GM12878 (cell line): Measurements from ENCODE around the gene TES. TPM values are rescaled to one million over a fixed set of nuclear protein-coding genes. Genes with fewer than 3 reads are reported as not detected.

Experiments used
- ATAC-seq: fragments of 200-7000 bp; cut with Tn5 transposase; 3 replicates; pipeline ENCODE4 v1.9.1; 2020; ENCODE audit warnings: mild to moderate bottlenecking, moderate library complexity
- BruUV-seq: library from RNA; stranded (reverse); fragments of 400-500 nt; replicated peaks from 2 replicates; lab custom pipeline; 2021; lab: Mats Ljungman, UMichigan
- CTCF ChIA-PET: fragments of 300-600 bp; sonication (Branson Sonifier 250); formaldehyde crosslinking; extraction: SDS; loops from one replicate; lab custom pipeline; 2021; ENCODE audit warnings: inconsistent platforms; lab: Yijun Ruan, JAX
- POLR2A ChIA-PET: fragments of 350-600 bp; formaldehyde crosslinking; extraction: SDS; loops from one replicate; lab custom pipeline; 2021; ENCODE audit warnings: inconsistent platforms; lab: Charles Lee
- RAD21 ChIA-PET: fragments of 300-600 bp; sonication (Branson Sonifier 250); formaldehyde crosslinking; loops from one replicate; lab custom pipeline; 2023; ENCODE audit warnings: antibody characterized with exemption; ENCODE audit not compliant: unreplicated experiment; lab: Charles Lee
- SMC1A ChIA-PET: fragments of 300-600 bp; sonication (Branson Sonifier 250); formaldehyde crosslinking; loops from one replicate; lab custom pipeline; 2023; ENCODE audit not compliant: unreplicated experiment, uncharacterized antibody; lab: Charles Lee
- DNase-seq: peaks from one replicate; pipeline ENCODE4 v3.0.0-alpha.2; 2011; ENCODE audit warnings: low read depth, low spot score
- FAIRE-seq: peaks from 3 replicates; lab custom pipeline; 2011; peaks lifted over from hg19 to GRCh38; lab: Jason Lieb, UNC
- H2AFZ ChIP-seq: 2 replicates; pipeline ENCODE4 v1.6.0; 2011; ENCODE audit warnings: low read depth, low read length, control low read depth; ENCODE audit not compliant: control insufficient read depth
- H3K27ac ChIP-seq: 2 replicates; pipeline ENCODE4 v1.5.1; 2011; ENCODE audit warnings: control low read depth; ENCODE audit not compliant: control insufficient read depth, insufficient read depth
- H3K27me3 ChIP-seq, 2 experiments: replicated peaks in 1 of 2; 2 replicates each; pipeline versions ENCODE4 v1.6.0 to v1.6.1; 2011; ENCODE audit warnings: low read length in 1 of 2; ENCODE audit not compliant: control insufficient read depth in 2 of 2, insufficient read depth in 2 of 2
- H3K36me3 ChIP-seq, 2 experiments: 2 replicates each; pipeline ENCODE4 v1.5.1; 2011; ENCODE audit warnings: low read length in 1 of 2; ENCODE audit not compliant: control insufficient read depth in 2 of 2, insufficient read depth in 2 of 2
- H3K4me1 ChIP-seq: 2 replicates; pipeline ENCODE4 v1.6.1; 2011; ENCODE audit warnings: mild to moderate bottlenecking, low read length, moderate library complexity, mixed read lengths; ENCODE audit not compliant: control insufficient read depth, insufficient read depth
- H3K4me2 ChIP-seq: 2 replicates; pipeline ENCODE4 v1.6.0; 2011; ENCODE audit warnings: control low read depth; ENCODE audit not compliant: control insufficient read depth, insufficient read depth
- H3K4me3 ChIP-seq: fragments of 200-600 bp; sonication (generic); 2 replicates; pipeline ENCODE4 v1.5.1; 2016
- H3K79me2 ChIP-seq: 2 replicates; pipeline ENCODE4 v1.6.0; 2011; ENCODE audit warnings: low read length; ENCODE audit not compliant: control insufficient read depth, insufficient read depth
- H3K9ac ChIP-seq: 2 replicates; pipeline ENCODE4 v1.8.0; 2011; ENCODE audit warnings: low read length, control low read depth, mixed read lengths; ENCODE audit not compliant: control insufficient read depth, insufficient read depth
- H3K9me3 ChIP-seq: replicated peaks from 3 replicates; pipeline ENCODE4 v1.5.1; 2011; ENCODE audit warnings: mild to moderate bottlenecking, low read length; ENCODE audit not compliant: control insufficient read depth, insufficient read depth
- H4K20me1 ChIP-seq: 2 replicates; pipeline ENCODE4 v1.6.0; 2011; ENCODE audit not compliant: control insufficient read depth, insufficient read depth
- BCL3 ChIP-seq: IDR thresholded peaks from 2 replicates; pipeline ENCODE4 v1.6.1; 2011; ENCODE audit warnings: borderline replicate concordance, low read depth, mild to moderate bottlenecking, moderate library complexity, low read length; ENCODE audit not compliant: insufficient read depth, poor library complexity, severe bottlenecking
- CBFB ChIP-seq: IDR thresholded peaks from 2 replicates; pipeline ENCODE4 v1.6.1; 2016; ENCODE audit warnings: antibody characterized with exemption, low read depth
- CEBPB ChIP-seq, 2 experiments: fragments of 150-350 bp in 1 of 2; IDR thresholded peaks; 2 replicates each; pipeline ENCODE4 v1.6.1; 2012 to 2014; ENCODE audit warnings: low read depth in 2 of 2, low read length in 2 of 2, borderline replicate concordance in 1 of 2, inconsistent platforms in 1 of 2
- HCFC1 ChIP-seq: fragments of 150-350 bp; IDR thresholded peaks from 2 replicates; pipeline ENCODE4 v1.6.1; 2014; ENCODE audit warnings: low read length
- IRF5 ChIP-seq: fragments of 450-650 bp; IDR thresholded peaks from 2 replicates; pipeline ENCODE4 v1.6.1; 2017; ENCODE audit warnings: borderline replicate concordance
- NFIC ChIP-seq: IDR thresholded peaks from 2 replicates; pipeline ENCODE4 v1.6.1; 2012; ENCODE audit warnings: low read depth, mild to moderate bottlenecking, inconsistent platforms, low read length, moderate library complexity
- POLR2A ChIP-seq: IDR thresholded peaks from 2 replicates; pipeline ENCODE4 v1.6.1; 2011; ENCODE audit warnings: low read depth, mild to moderate bottlenecking, low read length
- PRDM15 ChIP-seq: fragments of 450-650 bp; formaldehyde crosslinking; IDR thresholded peaks from 2 replicates; pipeline ENCODE4 v1.4.0; 2020; ENCODE audit warnings: mild to moderate bottlenecking, moderate library complexity
- RAD51 ChIP-seq: fragments of 450-650 bp; IDR thresholded peaks from 2 replicates; pipeline ENCODE4 v1.6.1; 2016; ENCODE audit warnings: moderate library complexity, mild to moderate bottlenecking, inconsistent platforms
- RB1 ChIP-seq: fragments of 450-650 bp; formaldehyde crosslinking; IDR thresholded peaks from 2 replicates; pipeline ENCODE4 v1.6.1; 2017; ENCODE audit warnings: mild to moderate bottlenecking, borderline replicate concordance
- RBBP5 ChIP-seq: fragments of 200-600 bp; sonication (generic); conservative IDR thresholded peaks from 2 replicates; pipeline ENCODE4 v1.6.1; 2016
- RCOR1 ChIP-seq: conservative IDR thresholded peaks from 2 replicates; pipeline ENCODE4 v1.6.1; 2012; ENCODE audit warnings: low read depth, low read length, improper control_type of control experiment
- SMAD5 ChIP-seq: IDR thresholded peaks from 2 replicates; pipeline ENCODE4 v1.6.1; 2016; ENCODE audit warnings: antibody characterized with exemption, low read depth
- SMC3 ChIP-seq: IDR thresholded peaks from 2 replicates; pipeline ENCODE4 v1.6.1; 2011; ENCODE audit warnings: low read length, improper control_type of control experiment, borderline replicate concordance
- YBX1 ChIP-seq: fragments of 450-650 bp; IDR thresholded peaks from 2 replicates; pipeline ENCODE4 v1.6.1; 2016; ENCODE audit warnings: antibody characterized with exemption
- in situ Hi-C: fragments of 300-500 bp; cut with MboI; formaldehyde crosslinking; loops from 9 replicates; pipeline ENCODE4 v1.14.3; 2018; ENCODE audit warnings: mixed read lengths
- intact Hi-C: fragments of 100-400 bp; cut with micrococcal nuclease; formaldehyde crosslinking; loops from one replicate; pipeline ENCODE4 v1.14.2; 2022; ENCODE audit not compliant: unreplicated experiment
- polyA plus RNA-seq, 11 experiments: library from polyadenylated mRNA; depleted of rRNA in 4 of 11; unstranded in 6 of 11; stranded (reverse) in 5 of 11; fragments of >200 nt; fragmentation: Nextera tagmentation in 4 of 11; fragmentation: Illumina TruSeq in 1 of 11; extraction: Ambion mirVana in 4 of 11; extraction: Trizol in 1 of 11; gene quantifications; 1 replicate in 1 of 11; 2 replicates in 10 of 11; pipeline versions ENCODE4 v1.2.1 to v1.2.3, GENCODE V29; 2011 to 2016; ENCODE audit warnings: inconsistent platforms in 2 of 11, missing spikeins in 2 of 11, low read depth in 1 of 11
- total RNA-seq, 4 experiments: library from RNA; depleted of rRNA in 3 of 4; stranded (reverse); fragments of >200 nt in 3 of 4; fragmentation: Illumina TruSeq in 1 of 4; extraction: Trizol in 1 of 4; gene quantifications; 2 replicates each; pipeline versions ENCODE4 v1.2.1 to v1.2.3, GENCODE V29; 2013 to 2021
- TF ChIP-seq, protein P1 (sequence below): fragments of 450-650 bp; formaldehyde crosslinking; IDR thresholded peaks from 2 replicates; pipeline ENCODE4 v1.5.0; 2022; ENCODE audit warnings: mild to moderate bottlenecking, missing genetic modification characterization

The TES gene
- total and polyA plus RNA-seq, 10 of the 15 experiments (the other 5 are each of a cell fraction or from before 2014, with no cell fraction given), result 31.2 to 77.5 (median 59.2) TPM

DNA sequence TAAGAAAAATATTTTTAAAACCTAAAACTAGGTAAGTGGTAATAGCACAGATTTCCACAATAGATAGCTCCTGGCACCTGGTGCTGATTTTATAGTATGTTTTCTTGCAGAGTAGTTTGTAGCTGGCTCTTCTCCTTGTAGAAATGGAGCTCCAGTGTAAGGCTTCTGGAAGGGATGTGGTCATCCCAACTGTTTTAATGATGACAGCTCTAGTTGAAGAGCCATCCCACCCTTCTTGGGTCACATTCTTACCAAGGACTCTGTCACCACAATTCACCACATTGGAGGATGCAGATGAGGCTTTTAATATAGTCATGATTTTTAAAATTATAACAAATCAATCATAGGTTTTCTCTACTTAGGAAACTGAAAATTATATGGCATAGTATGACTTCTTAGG, 31.0 kb downstream of the TES start:
- H4K20me1 ChIP-seq, result no peaks in the 10 kb centered on the region
- H3K4me3 ChIP-seq, result no peak overlapping the region
- ChIA-PET POLR2A (interaction anchor here (0.7 kb wide), 1 partner anchor 108 kb away, joined by 5 read pairs; no protein-coding TSS in a partner anchor), SMC1A (interaction anchor here (0.8 to 2.4 kb wide), 10 partner anchors 8 to 278 kb away, joined by 3 to 9 read pairs (median 4); partner anchors contain the start of gene TES), RAD21 (interaction anchor here (0.6 to 1.4 kb wide), 3 partner anchors 10 to 349 kb away, joined by 3 to 6 read pairs (median 5); no protein-coding TSS in a partner anchor), CTCF (interaction anchor here (0.7 to 2.9 kb wide), 11 partner anchors 9 to 351 kb away, joined by 3 to 17 read pairs (median 4); no protein-coding TSS in a partner anchor)
- no peaks in the 10 kb centered on the region for H3K4me1 ChIP-seq
- H3K79me2 ChIP-seq, result no peaks in the 10 kb centered on the region; the same call in none of the 2 replicates
- no peak for ATAC-seq
- no peak overlapping the region for H3K9ac ChIP-seq
- FAIRE-seq, result no peak
- BruUV-seq, result no TSS peak
- no peak overlapping the region for H2AFZ ChIP-seq
- intact Hi-C loops, result no loop called here
- no peak for DNase-seq
- in situ Hi-C loops, result no loop called here
- peaks cover 9% of the 10 kb centered on the region; the same call in 2 of the 3 replicates for H3K9me3 ChIP-seq
- H3K36me3 ChIP-seq, result peaks cover 3 to 31% of the 10 kb centered on the region in 2 experiments
- TF ChIP-seq RCOR1, result no peak
- TF ChIP-seq YBX1, result no peak
- no peak for TF ChIP-seq RB1
- TF ChIP-seq CBFB, result no peak
- TF ChIP-seq POLR2A, result no peak
- TF ChIP-seq CEBPB (IDR thresholded peaks at IDR 0.05; ENCODE audit: borderline replicate concordance in 1 of 2, low read depth in 2 of 2, low read length in 2 of 2), result no peak
- no peak for TF ChIP-seq RAD51
- TF ChIP-seq IRF5, result no peak
- TF ChIP-seq NFIC, result no peak
- TF ChIP-seq, protein P1, sequence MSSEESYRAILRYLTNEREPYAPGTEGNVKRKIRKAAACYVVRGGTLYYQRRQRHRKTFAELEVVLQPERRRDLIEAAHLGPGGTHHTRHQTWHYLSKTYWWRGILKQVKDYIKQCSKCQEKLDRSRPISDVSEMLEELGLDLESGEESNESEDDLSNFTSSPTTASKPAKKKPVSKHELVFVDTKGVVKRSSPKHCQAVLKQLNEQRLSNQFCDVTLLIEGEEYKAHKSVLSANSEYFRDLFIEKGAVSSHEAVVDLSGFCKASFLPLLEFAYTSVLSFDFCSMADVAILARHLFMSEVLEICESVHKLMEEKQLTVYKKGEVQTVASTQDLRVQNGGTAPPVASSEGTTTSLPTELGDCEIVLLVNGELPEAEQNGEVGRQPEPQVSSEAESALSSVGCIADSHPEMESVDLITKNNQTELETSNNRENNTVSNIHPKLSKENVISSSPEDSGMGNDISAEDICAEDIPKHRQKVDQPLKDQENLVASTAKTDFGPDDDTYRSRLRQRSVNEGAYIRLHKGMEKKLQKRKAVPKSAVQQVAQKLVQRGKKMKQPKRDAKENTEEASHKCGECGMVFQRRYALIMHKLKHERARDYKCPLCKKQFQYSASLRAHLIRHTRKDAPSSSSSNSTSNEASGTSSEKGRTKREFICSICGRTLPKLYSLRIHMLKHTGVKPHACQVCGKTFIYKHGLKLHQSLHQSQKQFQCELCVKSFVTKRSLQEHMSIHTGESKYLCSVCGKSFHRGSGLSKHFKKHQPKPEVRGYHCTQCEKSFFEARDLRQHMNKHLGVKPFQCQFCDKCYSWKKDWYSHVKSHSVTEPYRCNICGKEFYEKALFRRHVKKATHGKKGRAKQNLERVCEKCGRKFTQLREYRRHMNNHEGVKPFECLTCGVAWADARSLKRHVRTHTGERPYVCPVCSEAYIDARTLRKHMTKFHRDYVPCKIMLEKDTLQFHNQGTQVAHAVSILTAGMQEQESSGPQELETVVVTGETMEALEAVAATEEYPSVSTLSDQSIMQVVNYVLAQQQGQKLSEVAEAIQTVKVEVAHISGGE, result no peak
- no peak for TF ChIP-seq SMC3
- TF ChIP-seq HCFC1, result no peak
- no peak for TF ChIP-seq BCL3
- no peak for TF ChIP-seq SMAD5
- TF ChIP-seq RBBP5, result no peak
- no peak for TF ChIP-seq PRDM15 (CRISPR knock-in tag)
- no peaks in the 10 kb centered on the region for H3K27me3 ChIP-seq
- no peak overlapping the region for H3K27ac ChIP-seq
- no peak overlapping the region for H3K4me2 ChIP-seq
